HepG2 (cell line): ENCODE results near the gene SLC22A23. TPM values are rescaled to one million over a fixed set of nuclear protein-coding genes. Genes with fewer than 3 reads are reported as not detected.
A peak's percentile ranks its signal among the peaks of the same experiment; 100 is the strongest.

Source experiments
- ATAC-seq: fragments of 200-7000 bp; cut with Tn5 transposase; 3 replicates; pipeline ENCODE4 v1.9.1; 2020; ENCODE audit warnings: mild to moderate bottlenecking, moderate library complexity
- BruUV-seq: library from RNA; stranded (reverse); fragments of 400-500 nt; replicated peaks from 2 replicates; lab custom pipeline; 2021; lab: Mats Ljungman, UMichigan
- CTCF ChIA-PET: fragments of 300-600 bp; formaldehyde crosslinking; extraction: SDS; loops from one replicate; lab custom pipeline; 2021; ENCODE audit warnings: low total read pairs, inconsistent platforms, low intra/inter-chr PET ratio; lab: Yijun Ruan, JAX
- POLR2A ChIA-PET: fragments of 350-600 bp; sonication (Branson Sonifier 250); formaldehyde crosslinking; loops from one replicate; lab custom pipeline; 2020; ENCODE audit warnings: antibody characterized with exemption, inconsistent platforms; lab: Yijun Ruan, JAX
- DNase-seq: peaks from one replicate; pipeline ENCODE4 v3.0.0-alpha.2; 2015; ENCODE audit warnings: low spot score
- FAIRE-seq: peaks from 3 replicates; lab custom pipeline; 2011; peaks lifted over from hg19 to GRCh38; lab: Jason Lieb, UNC
- H2AFZ ChIP-seq: one replicate; pipeline ENCODE4 v1.6.1; 2011; ENCODE audit warnings: low read length, inconsistent platforms
- H3K27ac ChIP-seq: fragments of 300-600 bp; 3 replicates; pipeline ENCODE4 v1.8.0; 2011; ENCODE audit warnings: mixed run types, mild to moderate bottlenecking, mixed read lengths, low read length, inconsistent platforms; ENCODE audit not compliant: insufficient read depth; ENCODE audit errors: extremely low read length
- H3K27me3 ChIP-seq, 2 experiments: fragments of 200-600 bp in 1 of 2; 2 replicates in 1 of 2; 3 replicates in 1 of 2; pipeline versions ENCODE4 v1.6.0 to v1.8.0; 2011; ENCODE audit warnings: low read length in 2 of 2, mild to moderate bottlenecking in 2 of 2, moderate library complexity in 2 of 2, inconsistent platforms in 1 of 2; ENCODE audit not compliant: insufficient read depth in 2 of 2, control insufficient read depth in 1 of 2
- H3K36me3 ChIP-seq, 2 experiments: fragments of 200-600 bp in 1 of 2; replicated peaks in 1 of 2; 2 replicates in 1 of 2; 3 replicates in 1 of 2; pipeline versions ENCODE4 v1.5.1 to v1.8.0; 2011; ENCODE audit warnings: low read length in 2 of 2, inconsistent platforms in 1 of 2; ENCODE audit not compliant: insufficient read depth in 2 of 2, control insufficient read depth in 1 of 2
- H3K4me1 ChIP-seq: 2 replicates; pipeline ENCODE4 v1.5.1; 2012; ENCODE audit warnings: low read length, inconsistent platforms; ENCODE audit not compliant: insufficient read depth
- H3K4me2 ChIP-seq: 2 replicates; pipeline ENCODE4 v1.6.0; 2011; ENCODE audit warnings: low read depth, low read length, inconsistent platforms
- H3K4me3 ChIP-seq, 3 experiments: fragments of 200-600 bp in 1 of 3; sonication (generic), shearing (Covaris generic) in 1 of 3; replicated peaks in 1 of 3; 2 replicates each; pipeline ENCODE4 v1.5.1; 2011 to 2016; ENCODE audit warnings: low read length in 3 of 3, inconsistent platforms in 2 of 3, low read depth in 2 of 3, mild to moderate bottlenecking in 2 of 3, control low read depth in 1 of 3, mixed read lengths in 1 of 3; ENCODE audit not compliant: insufficient read depth in 1 of 3
- H3K79me2 ChIP-seq: one replicate; pipeline ENCODE4 v1.6.1; 2011; ENCODE audit warnings: low read length, inconsistent platforms; ENCODE audit not compliant: insufficient read depth
- H3K9ac ChIP-seq: 2 replicates; pipeline ENCODE4 v1.6.0; 2011; ENCODE audit warnings: mild to moderate bottlenecking, low read depth, low read length, inconsistent platforms; ENCODE audit not compliant: insufficient read depth
- H3K9me3 ChIP-seq: 2 replicates; pipeline ENCODE4 v1.5.1; 2012; ENCODE audit warnings: mild to moderate bottlenecking, low read length
- H4K20me1 ChIP-seq: 2 replicates; pipeline ENCODE4 v1.6.0; 2011; ENCODE audit warnings: inconsistent platforms, mild to moderate bottlenecking, low read length, moderate library complexity; ENCODE audit not compliant: insufficient read depth
- ATF7 ChIP-seq, 2 experiments: fragments of 450-650 bp in 1 of 2; sonication (generic) in 1 of 2; formaldehyde crosslinking in 1 of 2; IDR thresholded peaks; 2 replicates each; pipeline versions ENCODE4 v1.4.0 to v1.6.1; 2016 to 2020; ENCODE audit warnings: antibody characterized with exemption in 1 of 2, mild to moderate bottlenecking in 1 of 2, missing genetic modification reagents in 1 of 2
- CREB1 ChIP-seq, 2 experiments: fragments of 450-650 bp in 1 of 2; IDR thresholded peaks; 2 replicates each; pipeline ENCODE4 v1.6.1; 2016 to 2017; ENCODE audit warnings: control low read depth in 1 of 2, mild to moderate bottlenecking in 1 of 2, missing compliant biosample characterization in 1 of 2, missing genetic modification characterization in 1 of 2
- CREB3 ChIP-seq: sonication (generic); formaldehyde crosslinking; IDR thresholded peaks from 2 replicates; pipeline ENCODE4 v1.5.0; 2020; ENCODE audit warnings: missing genetic modification reagents
- ZNF33A ChIP-seq: sonication (generic); formaldehyde crosslinking; IDR thresholded peaks from 2 replicates; pipeline ENCODE4 v1.5.1; 2020; ENCODE audit warnings: missing genetic modification reagents, mild to moderate bottlenecking, moderate library complexity, borderline replicate concordance
- ZNF724P ChIP-seq: sonication (generic); formaldehyde crosslinking; IDR thresholded peaks from 2 replicates; pipeline ENCODE4 v1.8.0; 2022; ENCODE audit warnings: missing genetic modification reagents, borderline replicate concordance
- WGBS: methylation state at CpG from one replicate; pipeline ENCODE4 v1.1.6; 2017; ENCODE audit warnings: low lambda C conversion rate; 5-methylcytosine and 5-hydroxymethylcytosine counted together
- in situ Hi-C: cut with HindIII; loops from 2 replicates; pipeline ENCODE4 v1.10.0; 2017; ENCODE audit warnings: low pct_unique_long_range_greater_than_20kb; ENCODE audit not compliant: extremely low pct_ligation_motif_present
- intact Hi-C: fragments of 100-400 bp; cut with micrococcal nuclease; formaldehyde crosslinking; loops from one replicate; pipeline ENCODE4 v1.10.0; 2022; ENCODE audit not compliant: unreplicated experiment
- polyA plus RNA-seq, 8 experiments: library from polyadenylated mRNA; depleted of rRNA in 3 of 8; stranded (reverse) in 7 of 8; unstranded in 1 of 8; fragments of >200 nt; fragmentation: Illumina TruSeq in 4 of 8; extraction: Trizol in 4 of 8; gene quantifications; 2 replicates each; pipeline versions ENCODE4 v1.2.1 to v1.2.3, GENCODE V29; 2011 to 2016; ENCODE audit warnings: low read depth in 4 of 8, missing spikeins in 1 of 8, mixed read lengths in 1 of 8; ENCODE audit not compliant: insufficient read depth in 1 of 8
- total RNA-seq, 5 experiments: library from RNA; depleted of rRNA; stranded (reverse); fragments of >200 nt; fragmentation: Illumina TruSeq; extraction: Trizol; gene quantifications; 2 replicates each; pipeline ENCODE4 v1.2.3, GENCODE V29; 2016; ENCODE audit warnings: low read depth in 1 of 5

The SLC22A23 gene
- total and polyA plus RNA-seq, 2 of the 13 experiments (the other 11 are each of a cell fraction or from before 2014, with no cell fraction given): 11.8 to 17.5 TPM

- H3K4me1 ChIP-seq: peaks cover 14% of the 10 kb centered on the region; the same call in 1 of the 2 replicates
- FAIRE-seq (no peak), DNase-seq (no peak), ATAC-seq (no peak)
- no peaks in the 10 kb centered on the region for H3K36me3 ChIP-seq
- H3K79me2 ChIP-seq: no peaks in the 10 kb centered on the region
- H2AFZ ChIP-seq: no peak overlapping the region
- intact Hi-C loops (no loop called here), in situ Hi-C loops (no loop called here)
- ChIA-PET POLR2A (no interaction called here), CTCF (no interaction called here)
- H3K27ac ChIP-seq: no peak overlapping the region
- no peak overlapping the region for H3K9ac ChIP-seq
- WGBS: 30% methylated on average over 11 of the region's 12 CpGs
- H3K4me2 ChIP-seq: no peak overlapping the region
- no peak overlapping the region for H3K4me3 ChIP-seq
- H4K20me1 ChIP-seq: no peaks in the 10 kb centered on the region
- H3K27me3 ChIP-seq: peaks cover 3 to 64% of the 10 kb centered on the region in 2 experiments; a peak in 4 of 5 replicates
- no peaks in the 10 kb centered on the region for H3K9me3 ChIP-seq
- BruUV-seq: no TSS peak
- TF ChIP-seq ZNF724P (no peak), ATF7 (IDR thresholded peaks at IDR 0.05) (peak; percentile 95), ATF7 (CRISPR knock-in tag; IDR thresholded peaks at IDR 0.05) (no peak), CREB3 (CRISPR knock-in tag) (no peak), ZNF33A (CRISPR knock-in tag) (no peak), CREB1 (IDR thresholded peaks at IDR 0.05) (peak; percentile 91), CREB1 (CRISPR knock-in tag; IDR thresholded peaks at IDR 0.05) (no peak)
- TF ChIP-seq, all 625 proteins: peak for 2
Observed at GRCh38 chr6:3489961-3490624, 33.2 kb upstream of the SLC22A23 start.
